GM12872 (cell line): ENCODE results near the gene KCNMB3.

ENCODE experiments used
- CTCF ChIP-seq: IDR thresholded peaks from 3 replicates; pipeline ENCODE4 v1.5.1; 2011; ENCODE audit warnings: low read depth, mild to moderate bottlenecking, low read length, moderate library complexity; ENCODE audit not compliant: insufficient read depth

The KCNMB3 gene

GRCh38 chr3:179269152-179269707 is 18.3 kb upstream of the KCNMB3 start:
- no peak for TF ChIP-seq CTCF

- no peak for TF ChIP-seq CTCF
Measured at GRCh38 chr3:179268400-179269051, 17.6 kb upstream of the KCNMB3 start.

GRCh38 chr3:179266701-179267211 is 15.8 kb upstream of the KCNMB3 start:
- TF ChIP-seq CTCF, result no peak

GRCh38 chr3:179265875-179266274 is 15.0 kb upstream of the KCNMB3 start:
- no peak for TF ChIP-seq CTCF

GRCh38 chr3:179265092-179265491 is 14.2 kb upstream of the KCNMB3 start:
- no peak for TF ChIP-seq CTCF

GRCh38 chr3:179264449-179264848 is 13.5 kb upstream of the KCNMB3 start:
- no peak for TF ChIP-seq CTCF

- TF ChIP-seq CTCF, result no peak
Measured at GRCh38 chr3:179263134-179263533, 12.2 kb upstream of the KCNMB3 start.
